BJ (cell line): Measurements from ENCODE around the gene ETAA1. TPM values are rescaled to one million over a fixed set of nuclear protein-coding genes. Genes with fewer than 3 reads are reported as not detected.

Source experiments
- CTCF ChIA-PET: fragments of 350-600 bp; formaldehyde crosslinking; extraction: SDS; loops from one replicate; lab custom pipeline; 2021; ENCODE audit warnings: antibody characterized with exemption, inconsistent platforms; lab: Yijun Ruan, JAX
- POLR2A ChIA-PET: fragments of 300-600 bp; sonication (Branson Sonifier 250); formaldehyde crosslinking; extraction: SDS; loops from one replicate; lab custom pipeline; 2021; ENCODE audit warnings: antibody characterized with exemption; lab: Charles Lee
- DNase-seq: peaks from one replicate; pipeline ENCODE4 v3.0.0-alpha.2; 2011; ENCODE audit warnings: low read depth
- H3K27me3 ChIP-seq: 2 replicates; pipeline ENCODE4 v1.6.0; 2011; ENCODE audit warnings: low read length; ENCODE audit not compliant: control insufficient read depth, insufficient read depth
- H3K36me3 ChIP-seq: 2 replicates; pipeline ENCODE4 v1.5.1; 2011; ENCODE audit warnings: low read length; ENCODE audit not compliant: control insufficient read depth, insufficient read depth
- H3K4me3 ChIP-seq: 2 replicates; pipeline ENCODE4 v1.5.1; 2011; ENCODE audit warnings: low read depth, mild to moderate bottlenecking, control low read depth, low read length
- CTCF ChIP-seq: IDR thresholded peaks from 2 replicates; pipeline ENCODE4 v1.5.1; 2011; ENCODE audit warnings: low read depth, mild to moderate bottlenecking, control low read depth, inconsistent platforms, low read length, moderate library complexity; ENCODE audit not compliant: insufficient read depth
- polyA plus RNA-seq: library from polyadenylated mRNA; depleted of rRNA; stranded (reverse); fragments of >200 nt; gene quantifications from 2 replicates; pipeline ENCODE4 v1.2.3, GENCODE V29; 2011

ETAA1 gene
- polyA plus RNA-seq, 1 experiment: 3.5 TPM

DNA sequence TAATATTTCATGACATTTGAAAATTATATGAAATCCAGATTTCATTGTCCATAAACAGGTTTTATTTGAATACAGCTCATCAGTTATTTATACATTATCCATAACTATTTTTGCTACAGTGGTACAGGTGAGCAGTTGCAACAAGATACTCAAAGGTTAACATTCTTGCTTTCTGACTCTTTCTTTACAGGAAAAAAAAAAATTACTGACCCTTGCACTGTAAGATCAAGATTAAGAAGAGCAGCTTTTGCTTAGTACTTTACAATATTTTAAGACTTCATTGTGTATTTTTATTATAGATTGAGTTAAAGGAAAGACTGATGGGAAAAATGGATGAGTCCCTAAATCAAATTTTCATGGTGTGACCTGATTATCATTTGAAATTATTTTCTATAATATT, 11.2 kb downstream of the ETAA1 start:
- no peak for TF ChIP-seq CTCF
- H3K27me3 ChIP-seq: no peaks in the 10 kb centered on the region
- ChIA-PET POLR2A (no interaction called here), CTCF (interaction anchor here (0.6 to 0.9 kb wide), 2 partner anchors 11 to 133 kb away, joined by 3 read pairs; no protein-coding TSS in a partner anchor)
- H3K36me3 ChIP-seq: no peaks in the 10 kb centered on the region
- DNase-seq: no peak
- H3K4me3 ChIP-seq: no peak overlapping the region

DNA sequence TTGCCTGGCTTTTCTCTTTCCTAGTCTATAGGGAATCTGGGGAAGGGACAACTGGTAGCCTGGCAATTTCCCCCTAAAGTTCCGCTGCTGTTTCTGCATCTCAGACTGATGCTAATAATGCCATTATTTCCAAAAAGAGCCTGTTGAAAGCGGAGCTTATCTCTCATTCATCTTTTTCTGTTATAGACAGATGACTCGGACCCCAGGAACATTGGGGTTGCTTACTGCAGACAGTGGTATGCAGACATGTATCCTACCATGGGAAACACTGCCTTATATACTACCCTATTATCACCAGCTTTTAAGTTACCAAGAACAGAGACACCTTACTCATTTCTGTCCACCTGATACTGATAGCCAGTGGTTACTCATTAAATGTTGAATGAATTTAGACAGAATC, 15.3 kb downstream of the ETAA1 start:
- H3K4me3 ChIP-seq: no peak overlapping the region
- H3K36me3 ChIP-seq: no peaks in the 10 kb centered on the region
- no peak for TF ChIP-seq CTCF
- DNase-seq: no peak
- ChIA-PET CTCF (no interaction called here), POLR2A (no interaction called here)
- H3K27me3 ChIP-seq: no peaks in the 10 kb centered on the region

- POLR2A ChIA-PET: no interaction called here
- H3K36me3 ChIP-seq: no peaks in the 10 kb centered on the region
- H3K4me3 ChIP-seq: no peak overlapping the region
- CTCF ChIA-PET: no interaction called here
- DNase-seq: no peak
- no peaks in the 10 kb centered on the region for H3K27me3 ChIP-seq
- TF ChIP-seq CTCF: no peak
Observed at GRCh38 chr2:67414867-67415266, 17.7 kb downstream of the ETAA1 start.

GRCh38 chr2:67416136-67416535, 19.0 kb downstream of the ETAA1 start:
- no peak overlapping the region for H3K4me3 ChIP-seq
- no peak for DNase-seq
- no peak for TF ChIP-seq CTCF
- no peaks in the 10 kb centered on the region for H3K36me3 ChIP-seq
- H3K27me3 ChIP-seq: no peaks in the 10 kb centered on the region
- ChIA-PET POLR2A (no interaction called here), CTCF (no interaction called here)

DNA sequence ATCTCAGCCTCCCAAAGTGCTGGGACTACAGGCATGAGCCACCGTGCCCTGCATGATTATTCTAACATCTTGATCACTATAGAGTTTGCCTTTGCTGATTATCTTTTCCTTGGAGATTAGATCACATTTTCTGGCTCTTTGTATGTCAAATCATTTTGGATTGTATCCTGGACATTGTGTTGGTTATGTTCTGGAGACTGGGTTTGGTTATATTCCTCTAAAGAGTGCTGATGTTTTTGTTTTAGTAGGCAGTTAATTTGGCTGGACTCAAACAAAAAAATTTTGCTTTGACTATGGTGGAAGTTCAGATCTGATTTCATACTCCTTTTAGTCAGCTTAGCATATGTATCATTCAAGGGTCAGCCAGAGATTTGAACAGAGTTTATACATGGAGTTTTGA, 26.4 kb downstream of the ETAA1 start:
- CTCF ChIA-PET: no interaction called here
- no peak for DNase-seq
- TF ChIP-seq CTCF: no peak
- Histone ChIP-seq H3K4me3 (no peak overlapping the region), H3K36me3 (no peaks in the 10 kb centered on the region), H3K27me3 (no peaks in the 10 kb centered on the region)
- POLR2A ChIA-PET: no interaction called here
